Left ventricle myocardium inferior (tissue), 1 donor: ENCODE results near the gene FOXN3. TPM values are rescaled to one million over a fixed set of nuclear protein-coding genes. Genes with fewer than 3 reads are reported as not detected.
A peak's percentile ranks its signal among the peaks of the same experiment; 100 is the strongest.

Experiments
- DNase-seq: peaks from one replicate; pipeline ENCODE4 v3.0.0-alpha.2; 2020
- H3K27ac ChIP-seq: fragments of 200-600 bp; replicated peaks from 2 replicates; pipeline ENCODE4 v1.8.0; 2021
- H3K27me3 ChIP-seq: fragments of 200-600 bp; 2 replicates; pipeline ENCODE4 v1.8.0; 2021; ENCODE audit warnings: low read depth
- H3K36me3 ChIP-seq: fragments of 200-600 bp; 2 replicates; pipeline ENCODE4 v1.8.0; 2021
- H3K4me1 ChIP-seq: fragments of 200-600 bp; 2 replicates; pipeline ENCODE4 v1.8.0; 2021
- H3K4me3 ChIP-seq: fragments of 200-600 bp; 2 replicates; pipeline ENCODE4 v1.8.0; 2021; ENCODE audit warnings: mild to moderate bottlenecking, moderate library complexity
- H3K9me3 ChIP-seq: fragments of 200-600 bp; replicated peaks from 2 replicates; pipeline ENCODE4 v1.8.0; 2021
- CTCF ChIP-seq: fragments of 200-600 bp; IDR thresholded peaks from 2 replicates; pipeline ENCODE4 v1.8.0; 2021; ENCODE audit warnings: antibody characterized with exemption, mild to moderate bottlenecking, borderline replicate concordance
- intact Hi-C: fragments of 100-400 bp; cut with micrococcal nuclease; formaldehyde crosslinking; loops from one replicate; pipeline ENCODE4 v1.11.0; 2022
- long read RNA-seq: library from polyadenylated mRNA; unstranded; transcript quantifications from one replicate; pipeline ENCODE4 v2.0.0, GENCODE V29; 2021
- total RNA-seq: library from RNA; stranded (reverse); fragmentation: NEBNext Ultra II Directional; extraction: Animal tissue kit (Norgen Biotek cat#: 25700); gene quantifications from one replicate; pipeline ENCODE4 v1.2.1, GENCODE V29; 2021
- donor health status: DM: no; HTN: yes; CAD: no; lungs with severe emphysema.

FOXN3 gene
- 120 TPM for total RNA-seq
- long read RNA-seq, transcript FOXN3-219 (5 exons, 2,421 nt): minor isoform, 7 of 158 reads
- long read RNA-seq, transcript FOXN3-214 (6 exons, 2,692 nt): major isoform, 34 of 158 reads
- long read RNA-seq, partial matches to known transcripts: 3 of 158 reads
- long read RNA-seq, other reads (novel, unspliced or antisense): 106 of 158 reads

GRCh38 chr14:89417091-89417464 lies at the start of gene FOXN3:
TSS of gene FOXN3 (minus strand) at chr14:89417233. CDS start at chr14:89412476, 4,757 bp downstream.
- Histone ChIP-seq H3K36me3 (peaks cover under 1% of the 10 kb centered on the region), H3K9me3 (no peaks in the 10 kb centered on the region), H3K4me3 (peak within 1 kb of the TSS; percentile 93), H3K4me1 (peaks cover 70% of the 10 kb centered on the region), H3K27ac (peak within 1 kb of the TSS; percentile 97), H3K27me3 (no peaks in the 10 kb centered on the region)
- DNase-seq: peak; percentile 92
- TF ChIP-seq CTCF: no peak
- intact Hi-C loops: no loop called here

- intact Hi-C loops: no loop called here
- no peak overlapping the region for H3K27ac ChIP-seq
- peaks cover 10% of the 10 kb centered on the region for H3K4me1 ChIP-seq
These were observed 49.5 kb upstream of the FOXN3 start for GRCh38 chr14:89466484-89466883.

GRCh38 chr14:89465876-89466275 lies 48.8 kb upstream of the FOXN3 start:
- no peak overlapping the region for H3K4me3 ChIP-seq
- intact Hi-C loops: no loop called here
- no peak for TF ChIP-seq CTCF
- H3K27me3 ChIP-seq: no peaks in the 10 kb centered on the region
- no peak for DNase-seq
- H3K27ac ChIP-seq: no peak overlapping the region
- H3K36me3 ChIP-seq: no peaks in the 10 kb centered on the region
- peaks cover 9% of the 10 kb centered on the region for H3K4me1 ChIP-seq
- H3K9me3 ChIP-seq: no peaks in the 10 kb centered on the region

More at GRCh38 chr14:89466484-89466883, 49.5 kb upstream of the FOXN3 start:
- H3K36me3 ChIP-seq: no peaks in the 10 kb centered on the region
- H3K27me3 ChIP-seq: no peaks in the 10 kb centered on the region
- no peak for TF ChIP-seq CTCF
- no peak for DNase-seq
- H3K9me3 ChIP-seq: no peaks in the 10 kb centered on the region
- no peak overlapping the region for H3K4me3 ChIP-seq

- Histone ChIP-seq H3K27ac (no peak overlapping the region), H3K4me1 (peaks cover 10% of the 10 kb centered on the region), H3K9me3 (no peaks in the 10 kb centered on the region), H3K27me3 (no peaks in the 10 kb centered on the region), H3K36me3 (no peaks in the 10 kb centered on the region), H3K4me3 (no peak overlapping the region)
- no peak for TF ChIP-seq CTCF
- DNase-seq: no peak
- intact Hi-C loops: no loop called here
These were observed 44.2 kb upstream of the FOXN3 start for GRCh38 chr14:89461256-89461655.

GRCh38 chr14:89458713-89459420 lies 41.8 kb upstream of the FOXN3 start:
- TF ChIP-seq CTCF: no peak
- intact Hi-C loops: no loop called here
- DNase-seq: no peak

More at GRCh38 chr14:89458713-89459420, 41.8 kb upstream of the FOXN3 start:
- Histone ChIP-seq H3K9me3 (no peaks in the 10 kb centered on the region), H3K4me1 (peaks cover 27% of the 10 kb centered on the region), H3K4me3 (no peak overlapping the region), H3K27ac (no peak overlapping the region), H3K27me3 (no peaks in the 10 kb centered on the region), H3K36me3 (no peaks in the 10 kb centered on the region)
